ENCODE data around the gene MGST2.

MGST2 gene

GRCh38 chr4:139740121-139740520, 74.5 kb downstream of the MGST2 start:
- no peak for TF ChIP-seq CTCF (IDR thresholded peaks at IDR 0.05)
- DNase-seq, result no peak
- Mint-ChIP-seq H3K36me3 (ENCODE audit: low read depth) (no peaks in the 10 kb centered on the region), H3K27ac (peak overlapping the region; percentile 57), H3K4me1 (peaks cover 83% of the 10 kb centered on the region), H3K9me3 (no peaks in the 10 kb centered on the region), H3K27me3 (ENCODE audit: low read depth, poor library complexity) (no peaks in the 10 kb centered on the region), H3K4me3 (no peak overlapping the region)

GRCh38 chr4:139740531-139741041, 75.0 kb downstream of the MGST2 start:
- Mint-ChIP-seq H3K9me3 (no peaks in the 10 kb centered on the region), H3K27me3 (ENCODE audit: low read depth, poor library complexity) (no peaks in the 10 kb centered on the region), H3K27ac (peak overlapping the region; percentile 57), H3K4me1 (peaks cover 88% of the 10 kb centered on the region), H3K36me3 (ENCODE audit: low read depth) (no peaks in the 10 kb centered on the region), H3K4me3 (no peak overlapping the region)
- no peak for DNase-seq
- no peak for TF ChIP-seq CTCF (IDR thresholded peaks at IDR 0.05)

- Mint-ChIP-seq H3K4me1 (peaks cover 84% of the 10 kb centered on the region), H3K9me3 (no peaks in the 10 kb centered on the region), H3K27me3 (ENCODE audit: low read depth, poor library complexity) (no peaks in the 10 kb centered on the region), H3K27ac (peak overlapping the region; percentile 94), H3K4me3 (no peak overlapping the region), H3K36me3 (ENCODE audit: low read depth) (no peaks in the 10 kb centered on the region)
- no peak for TF ChIP-seq CTCF (IDR thresholded peaks at IDR 0.05)
- no peak for DNase-seq
Measured at GRCh38 chr4:139743027-139743426, 77.4 kb downstream of the MGST2 start.

GRCh38 chr4:139744232-139744631, 78.6 kb downstream of the MGST2 start:
- peaks cover 86% of the 10 kb centered on the region for H3K4me1 Mint-ChIP-seq
- H3K27ac Mint-ChIP-seq, result peak overlapping the region; percentile 91
- H3K9me3 Mint-ChIP-seq, result no peaks in the 10 kb centered on the region
- no peaks in the 10 kb centered on the region for H3K36me3 Mint-ChIP-seq (ENCODE audit: low read depth)
- H3K4me3 Mint-ChIP-seq, result no peak overlapping the region
- no peak for TF ChIP-seq CTCF (IDR thresholded peaks at IDR 0.05)
- H3K27me3 Mint-ChIP-seq (ENCODE audit: low read depth, poor library complexity), result no peaks in the 10 kb centered on the region
- DNase-seq, result no peak

- DNase-seq, result no peak
- Mint-ChIP-seq H3K27ac (peak overlapping the region; percentile 91), H3K4me1 (peaks cover 88% of the 10 kb centered on the region), H3K4me3 (peak overlapping the region; percentile 31), H3K36me3 (ENCODE audit: low read depth) (no peaks in the 10 kb centered on the region), H3K27me3 (ENCODE audit: low read depth, poor library complexity) (no peaks in the 10 kb centered on the region), H3K9me3 (no peaks in the 10 kb centered on the region)
- no peak for TF ChIP-seq CTCF (IDR thresholded peaks at IDR 0.05)
Measured at GRCh38 chr4:139745111-139745639, 79.6 kb downstream of the MGST2 start.

Measured in nephron progenitor cell (in vitro differentiated cells).